Measurements from ENCODE around the gene FOXK1.

- TF ChIP-seq ERF (CRISPR knock-in tag; IDR thresholded peaks at IDR 0.05), result no peak
- no peak for TF ChIP-seq FOXA1 (IDR thresholded peaks at IDR 0.05; ENCODE audit: borderline replicate concordance)
- TF ChIP-seq MXI1 (IDR thresholded peaks at IDR 0.05; ENCODE audit: low read depth, low read length), result no peak
- TF ChIP-seq NFXL1 (CRISPR knock-in tag; IDR thresholded peaks at IDR 0.05), result no peak
- no peak for TF ChIP-seq MYNN (IDR thresholded peaks at IDR 0.05)
- TF ChIP-seq MYNN (CRISPR knock-in tag; IDR thresholded peaks at IDR 0.05), result no peak
- no peak for TF ChIP-seq NBN (IDR thresholded peaks at IDR 0.05; ENCODE audit: low read depth)
- TF ChIP-seq JUND (IDR thresholded peaks at IDR 0.05; ENCODE audit: borderline replicate concordance, low read depth, low read length), result no peak
- no peak for TF ChIP-seq JUND (tag; IDR thresholded peaks at IDR 0.05; ENCODE audit: borderline replicate concordance, low read depth, low read length)
These were observed 132.3 kb downstream of the FOXK1 start for GRCh38 chr7:4814433-4814832.

Data from K562 (cell line).